ENCODE data around the gene MIPOL1. TPM values are rescaled to one million over a fixed set of nuclear protein-coding genes. Genes with fewer than 3 reads are reported as not detected.

MIPOL1 gene
- total RNA-seq, 1 donor from 2014 or later = 18.4 TPM

GRCh38 chr14:37278636-37279538, 81.2 kb downstream of the MIPOL1 start:
- no peak for DNase-seq (ENCODE audit: low spot score)
- H3K4me3 ChIP-seq = no peak overlapping the region
- no peaks in the 10 kb centered on the region for H3K36me3 ChIP-seq
- no peaks in the 10 kb centered on the region for H3K79me2 ChIP-seq (ENCODE audit: low read depth)
- H3K27me3 ChIP-seq = no peaks in the 10 kb centered on the region
- no peak overlapping the region for H3K4me3 Mint-ChIP-seq
- H3K9me3 Mint-ChIP-seq = no peaks in the 10 kb centered on the region
- no peak overlapping the region for H3K27ac Mint-ChIP-seq
- H2AFZ ChIP-seq (replicated peaks) = no peak overlapping the region
- no peaks in the 10 kb centered on the region for H3K4me1 ChIP-seq
- H3F3A ChIP-seq (ENCODE audit: low read depth) = no peaks in the 10 kb centered on the region
- H3K4me1 Mint-ChIP-seq = no peaks in the 10 kb centered on the region
- no peaks in the 10 kb centered on the region for H3K27me3 Mint-ChIP-seq (ENCODE audit: insufficient read depth, low read depth)
- no peaks in the 10 kb centered on the region for H3K36me3 Mint-ChIP-seq
- H3K4me2 ChIP-seq = no peak overlapping the region
- no peak for TF ChIP-seq CTCF (IDR thresholded peaks at IDR 0.05)
- TF ChIP-seq EZH2 (IDR thresholded peaks at IDR 0.05) = no peak
- H3K27ac ChIP-seq = no peak overlapping the region
- H4K20me1 ChIP-seq (ENCODE audit: low read depth) = no peaks in the 10 kb centered on the region
- no peaks in the 10 kb centered on the region for H3K9me3 ChIP-seq (ENCODE audit: low read depth)
- H3K9ac ChIP-seq = no peak overlapping the region

GRCh38 chr14:37279818-37280217, 82.1 kb downstream of the MIPOL1 start:
- no peak overlapping the region for H3K9ac ChIP-seq
- DNase-seq (ENCODE audit: low spot score) = no peak
- H3K36me3 Mint-ChIP-seq = no peaks in the 10 kb centered on the region
- no peaks in the 10 kb centered on the region for H3K79me2 ChIP-seq (ENCODE audit: low read depth)
- TF ChIP-seq EZH2phosphoT487 (IDR thresholded peaks at IDR 0.05) (no peak), CTCF (IDR thresholded peaks at IDR 0.05) (no peak), EZH2 (IDR thresholded peaks at IDR 0.05) (no peak)
- H3K4me1 ChIP-seq = no peaks in the 10 kb centered on the region
- H3K27me3 Mint-ChIP-seq (ENCODE audit: insufficient read depth, low read depth) = no peaks in the 10 kb centered on the region
- H2AFZ ChIP-seq (replicated peaks) = no peak overlapping the region
- H3K4me3 ChIP-seq = no peak overlapping the region
- no peaks in the 10 kb centered on the region for H4K20me1 ChIP-seq (ENCODE audit: low read depth)
- H3K9me3 Mint-ChIP-seq = no peaks in the 10 kb centered on the region
- H3K27me3 ChIP-seq = no peaks in the 10 kb centered on the region
- H3K27ac Mint-ChIP-seq = no peak overlapping the region
- no peaks in the 10 kb centered on the region for H3F3A ChIP-seq (ENCODE audit: low read depth)
- no peak overlapping the region for H3K4me2 ChIP-seq
- no peaks in the 10 kb centered on the region for H3K9me3 ChIP-seq (ENCODE audit: low read depth)
- no peak overlapping the region for H3K4me3 Mint-ChIP-seq
- H3K4me1 Mint-ChIP-seq = no peaks in the 10 kb centered on the region
- H3K36me3 ChIP-seq = no peaks in the 10 kb centered on the region
- H3K27ac ChIP-seq = no peak overlapping the region

GRCh38 chr14:37284760-37285159, 87.0 kb downstream of the MIPOL1 start:
- Histone ChIP-seq H3K9me3 (ENCODE audit: low read depth) (no peaks in the 10 kb centered on the region), H3K9ac (no peak overlapping the region), H3K27me3 (no peaks in the 10 kb centered on the region), H4K20me1 (ENCODE audit: low read depth) (no peaks in the 10 kb centered on the region), H2AFZ (replicated peaks) (no peak overlapping the region), H3K27ac (no peak overlapping the region), H3K36me3 (no peaks in the 10 kb centered on the region), H3K79me2 (ENCODE audit: low read depth) (no peaks in the 10 kb centered on the region), H3K4me1 (no peaks in the 10 kb centered on the region), H3K4me2 (no peak overlapping the region), H3F3A (ENCODE audit: low read depth) (no peaks in the 10 kb centered on the region), H3K4me3 (no peak overlapping the region)
- Mint-ChIP-seq H3K9me3 (no peaks in the 10 kb centered on the region), H3K27ac (no peak overlapping the region), H3K4me3 (no peak overlapping the region), H3K4me1 (no peaks in the 10 kb centered on the region), H3K36me3 (no peaks in the 10 kb centered on the region), H3K27me3 (ENCODE audit: insufficient read depth, low read depth) (no peaks in the 10 kb centered on the region)
- no peak for TF ChIP-seq CTCF (IDR thresholded peaks at IDR 0.05)
- no peak for TF ChIP-seq EZH2 (IDR thresholded peaks at IDR 0.05)
- TF ChIP-seq EZH2phosphoT487 (IDR thresholded peaks at IDR 0.05) = no peak
- DNase-seq (ENCODE audit: low spot score) = no peak
